Suppressor macrophage (primary cell): ENCODE results near the gene MRPL58.
A peak's percentile ranks its signal among the peaks of the same experiment; 100 is the strongest.
"Not testable (repeated sequence)": the region's sequence is repeated elsewhere in the genome, so short reads cannot be mapped to it uniquely, and the experiment has no call there.

Source experiments
- DNase-seq, 4 experiments: peaks; one replicate each; pipeline ENCODE4 v3.0.0-alpha.2; 2020 to 2022
- total RNA-seq, 17 experiments: gene quantifications; one replicate each; lab custom pipeline; 2026; ENCODE audit warnings: mixed read lengths in 6 of 17, inconsistent platforms in 3 of 17; lab: John Stamatoyannopoulos, UW

The MRPL58 gene
- 4.4 to 25.6 (median 13.9) reads per million in 17 experiments for total RNA-seq

DNA sequence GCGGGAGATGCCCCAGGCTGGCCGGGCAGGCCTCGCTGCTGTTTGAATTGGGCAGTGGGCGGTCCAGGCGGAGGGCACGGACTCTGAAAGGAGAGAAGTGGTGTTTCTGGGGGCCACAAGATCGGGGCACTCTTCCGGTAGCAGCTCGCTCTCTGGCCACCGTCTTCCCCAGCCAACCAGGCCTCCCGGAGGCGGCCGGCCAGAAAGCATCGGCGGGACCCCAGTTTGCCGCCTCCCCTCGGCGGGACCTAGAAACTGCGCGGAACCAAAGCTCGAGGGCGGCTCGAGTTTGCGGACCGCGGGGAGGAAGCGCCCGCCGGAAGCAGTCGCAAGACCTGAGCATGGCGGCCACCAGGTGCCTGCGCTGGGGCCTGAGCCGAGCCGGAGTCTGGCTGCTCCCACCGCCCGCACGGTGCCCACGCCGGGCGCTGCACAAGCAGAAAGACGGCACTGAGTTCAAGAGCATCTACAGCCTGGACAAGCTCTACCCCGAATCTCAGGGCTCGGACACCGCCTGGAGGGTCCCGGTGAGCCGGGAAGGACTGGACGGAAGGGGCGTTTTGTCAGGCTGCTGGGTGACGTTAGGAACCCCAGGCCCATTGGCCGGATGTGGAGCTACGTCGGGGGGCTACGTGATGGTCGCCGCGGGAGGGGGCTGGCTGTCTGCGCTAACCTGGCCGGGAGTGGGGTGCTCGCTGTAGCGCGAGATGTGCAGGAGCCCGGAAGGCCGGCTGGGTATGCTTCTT, at the start of gene MRPL58:
MRPL58 (plus strand) TSS at position 325 of the 746 bp plus-strand sequence; CDS start at position 342, 17 bp downstream.
- DNase-seq, result peak; percentile 86 to 94 (median 90)

DNA sequence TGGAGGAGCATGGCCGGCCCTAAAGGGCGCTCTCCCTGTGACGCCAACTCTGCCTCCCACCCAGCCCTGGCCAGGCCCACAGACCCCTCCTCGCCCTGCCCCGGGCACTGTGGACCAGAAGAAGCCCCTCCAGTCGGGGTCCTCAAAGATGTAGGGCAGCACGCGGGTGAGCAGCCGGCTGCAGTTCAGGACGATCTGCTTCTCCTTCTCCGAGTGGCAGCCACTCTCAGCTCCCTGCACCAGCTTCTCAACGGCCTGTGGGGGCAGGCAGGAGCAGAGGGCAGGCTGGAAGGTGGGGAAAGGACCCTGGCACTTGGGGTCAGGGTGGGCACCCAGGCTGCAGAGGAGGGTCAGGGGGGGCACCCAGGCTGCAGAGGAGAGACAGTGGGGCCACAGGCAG, 48.8 kb upstream of the MRPL58 start:
- DNase-seq, result no peak

GRCh38 chr17:74964246-74964761, 48.2 kb upstream of the MRPL58 start:
- DNase-seq, result no peak

- DNase-seq, result no peak
Observed at GRCh38 chr17:74964988-74965622, 47.4 kb upstream of the MRPL58 start.

DNA sequence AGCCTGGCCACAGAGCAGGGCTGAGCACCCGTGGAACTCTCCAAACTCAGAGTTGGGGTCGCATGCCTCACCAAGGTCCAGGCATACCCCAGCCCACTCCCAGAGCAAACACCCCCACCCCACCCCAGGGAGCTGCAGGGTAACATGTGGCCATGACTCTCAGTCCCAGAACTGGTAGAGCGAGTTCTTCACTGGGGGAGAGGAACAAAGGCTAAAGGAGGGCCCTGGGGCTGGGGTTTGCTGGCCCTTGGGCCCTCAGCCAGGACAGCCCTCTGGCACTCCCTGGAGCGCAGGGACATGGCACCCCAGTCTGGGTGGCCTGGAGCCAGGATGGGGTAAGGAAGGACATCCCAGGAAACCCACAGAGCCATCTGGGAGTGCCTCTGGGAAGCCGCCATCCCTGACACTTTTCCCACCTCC, 44.1 kb upstream of the MRPL58 start:
- no peak for DNase-seq

DNA sequence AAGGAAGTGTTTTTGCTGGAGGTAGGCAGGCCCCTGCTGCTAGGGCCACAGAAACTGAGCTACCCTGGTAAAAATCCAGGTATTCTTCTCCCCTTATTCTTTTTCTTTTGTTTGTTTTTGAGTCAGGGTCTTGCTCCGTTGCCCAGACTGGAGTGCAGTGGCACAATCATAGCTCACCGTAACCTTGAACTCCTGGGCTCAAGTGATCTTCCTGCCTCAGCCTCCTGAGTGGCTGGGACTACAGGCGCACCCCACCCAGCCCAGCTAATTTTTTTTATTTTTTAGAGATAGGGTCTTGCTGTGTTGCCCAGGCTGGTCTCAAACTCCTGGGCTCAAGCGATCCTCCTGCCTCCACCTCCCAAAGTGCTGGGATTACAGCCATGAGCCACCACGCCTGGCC, 43.0 kb upstream of the MRPL58 start:
- DNase-seq, result not testable (repeated sequence)

DNA sequence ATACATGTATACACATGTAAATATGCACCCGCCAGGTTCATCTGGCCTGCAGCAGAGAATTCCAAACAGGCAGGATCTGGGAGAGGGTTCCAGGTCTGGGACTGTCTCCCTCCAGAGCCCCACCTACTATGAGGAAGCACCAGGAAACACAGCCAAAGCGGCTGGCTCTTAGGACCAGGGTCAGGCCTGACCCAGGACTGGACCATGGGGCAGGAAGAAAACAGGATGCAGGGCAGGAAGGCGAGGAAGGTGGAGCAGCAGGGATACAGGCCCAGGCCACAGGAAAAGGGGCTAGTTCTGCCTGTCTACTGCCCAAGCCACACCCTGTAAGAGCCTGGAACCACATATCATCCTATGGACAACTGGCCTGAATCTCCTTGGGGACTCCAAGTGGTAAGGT, 42.1 kb upstream of the MRPL58 start:
- DNase-seq, result no peak

DNA sequence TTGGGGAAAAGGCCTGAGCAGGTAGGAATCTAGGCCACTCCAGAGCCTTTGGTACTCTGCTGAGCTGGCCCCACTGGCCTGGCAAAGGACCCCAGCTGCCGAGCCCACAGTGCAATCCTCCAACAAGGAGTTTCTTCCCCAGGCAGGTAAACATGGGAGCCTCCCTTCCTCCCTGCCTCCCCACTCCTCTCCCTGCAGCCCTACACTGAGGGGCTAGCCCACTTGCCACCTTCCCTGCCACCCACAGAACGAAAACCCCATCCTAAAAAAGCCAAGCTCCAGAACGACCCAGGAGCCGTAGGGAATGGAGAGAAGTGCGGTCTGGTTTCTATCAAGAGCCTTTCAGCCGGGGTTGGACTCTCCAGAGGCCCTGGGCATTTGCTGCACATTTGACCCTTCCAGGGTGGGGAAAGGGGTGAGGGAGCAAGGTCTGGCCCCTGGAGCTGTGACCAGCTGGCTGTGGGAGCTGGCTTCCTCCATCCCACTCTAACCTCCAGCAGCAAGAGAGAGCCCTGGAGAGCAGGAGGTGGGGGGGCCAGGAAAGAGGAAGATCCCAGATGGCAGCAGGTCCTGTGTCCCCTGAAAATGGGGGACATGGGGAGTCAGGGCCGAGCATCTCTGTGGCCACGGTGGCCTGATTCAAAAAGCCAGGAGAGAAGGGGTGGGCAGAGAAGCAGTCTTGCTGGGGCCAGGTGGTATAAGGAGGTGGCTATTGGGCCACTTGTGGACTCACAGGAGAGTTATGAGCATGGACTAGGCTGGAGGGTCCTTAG, 41.2 kb upstream of the MRPL58 start:
- DNase-seq, result no peak

DNA sequence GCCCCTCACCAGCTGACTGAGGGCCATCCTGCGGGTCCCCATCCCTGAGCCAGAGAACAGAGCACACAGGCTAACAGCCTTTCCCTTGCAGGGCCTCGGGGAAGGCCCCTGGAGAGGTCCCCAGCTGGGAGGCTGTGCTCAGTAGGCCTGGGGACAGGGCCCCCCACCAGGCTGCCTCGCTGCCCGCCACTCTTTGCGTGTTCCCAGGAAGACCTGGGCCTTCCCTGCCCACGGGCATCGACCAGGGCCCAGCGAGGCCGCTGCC, 40.7 kb upstream of the MRPL58 start:
- DNase-seq, result no peak

- DNase-seq, result peak in 2 of 4 experiments; percentile 47 to 54
Observed at GRCh38 chr17:74972107-74972972, 40.1 kb upstream of the MRPL58 start, which contains the start of gene HID1. Gene HID1 (minus strand): TSS chr17:74972759. CDS start chr17:74972656, 103 bp downstream.

DNA sequence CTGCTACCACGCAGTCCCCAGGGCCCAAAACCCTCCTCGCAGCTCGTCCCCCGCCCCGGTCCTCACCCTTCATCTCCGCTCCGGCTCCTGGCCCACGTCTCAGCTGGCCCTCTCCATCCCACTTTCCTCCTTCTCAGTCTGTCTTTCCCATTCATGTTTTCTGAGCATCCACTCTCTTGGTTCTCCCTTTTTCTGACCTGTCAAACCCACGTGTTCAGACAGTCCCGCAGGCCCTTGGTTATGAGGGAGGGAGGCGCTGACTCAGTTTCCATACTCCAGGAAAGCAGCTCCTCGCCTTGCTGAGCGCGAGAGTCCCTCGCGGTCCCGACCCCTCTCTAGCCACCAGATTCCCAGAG, 39.5 kb upstream of the MRPL58 start:
- DNase-seq, result no peak

- no peak for DNase-seq
Observed at GRCh38 chr17:74975943-74976342, 36.5 kb upstream of the MRPL58 start.

- DNase-seq, result no peak
Observed at GRCh38 chr17:74977802-74978201, 34.7 kb upstream of the MRPL58 start.

DNA sequence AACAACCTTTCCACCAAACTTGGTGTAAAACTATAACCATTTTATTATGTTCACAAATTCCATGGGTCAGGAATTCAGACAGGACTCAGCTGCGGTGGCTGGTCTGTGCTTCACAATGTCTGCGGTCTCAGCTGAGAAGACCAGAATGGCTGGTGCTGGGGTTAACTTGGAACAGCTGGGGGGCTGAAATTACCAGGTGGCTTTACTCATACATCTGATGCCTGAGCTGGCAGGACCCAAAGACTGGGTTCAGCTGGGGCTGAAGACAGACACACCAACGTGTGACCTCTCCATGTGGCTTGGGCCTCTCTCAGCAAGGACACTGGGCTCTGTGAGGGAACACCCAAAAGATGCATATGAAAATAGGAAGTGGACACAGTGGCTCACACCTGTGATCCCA, 34.2 kb upstream of the MRPL58 start:
- no peak for DNase-seq

GRCh38 chr17:74979408-74980146, 32.9 kb upstream of the MRPL58 start:
- DNase-seq, result no peak

DNA sequence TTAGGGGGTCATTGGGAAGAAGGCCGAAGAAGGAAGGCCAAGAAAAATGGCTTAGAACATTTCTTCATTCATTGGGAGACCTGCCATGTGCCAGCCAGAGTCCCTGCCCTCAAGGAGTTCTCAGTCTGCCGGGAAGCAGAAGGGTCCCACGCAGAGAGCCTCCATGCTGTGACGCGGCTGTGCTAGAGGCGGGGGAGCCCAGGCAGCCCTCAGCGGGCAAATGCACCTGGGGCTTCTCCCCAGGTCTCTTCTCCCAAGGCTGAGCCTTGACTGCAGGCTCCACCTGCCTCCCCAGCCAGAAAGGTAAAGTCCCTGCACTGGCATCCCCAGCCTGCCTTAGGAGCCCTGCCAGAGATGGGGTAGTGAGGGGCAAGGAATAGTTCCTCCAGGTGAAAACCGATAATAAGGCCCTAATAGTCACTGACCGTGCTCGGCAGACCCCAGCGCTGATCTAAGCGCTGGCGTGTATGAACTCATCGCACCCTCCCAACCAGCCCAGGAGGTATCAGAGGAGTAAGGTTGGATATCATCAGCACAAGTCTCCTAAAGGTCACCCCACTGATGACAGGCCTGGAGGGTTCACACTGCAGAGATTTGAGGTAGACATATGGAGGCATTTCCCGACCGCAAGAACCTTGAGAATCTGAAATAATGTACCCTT, 31.0 kb upstream of the MRPL58 start:
- DNase-seq, result no peak

- DNase-seq, result peak; percentile 39 to 60 (median 50)
Observed at GRCh38 chr17:74981979-74982662, 30.3 kb upstream of the MRPL58 start.

DNA sequence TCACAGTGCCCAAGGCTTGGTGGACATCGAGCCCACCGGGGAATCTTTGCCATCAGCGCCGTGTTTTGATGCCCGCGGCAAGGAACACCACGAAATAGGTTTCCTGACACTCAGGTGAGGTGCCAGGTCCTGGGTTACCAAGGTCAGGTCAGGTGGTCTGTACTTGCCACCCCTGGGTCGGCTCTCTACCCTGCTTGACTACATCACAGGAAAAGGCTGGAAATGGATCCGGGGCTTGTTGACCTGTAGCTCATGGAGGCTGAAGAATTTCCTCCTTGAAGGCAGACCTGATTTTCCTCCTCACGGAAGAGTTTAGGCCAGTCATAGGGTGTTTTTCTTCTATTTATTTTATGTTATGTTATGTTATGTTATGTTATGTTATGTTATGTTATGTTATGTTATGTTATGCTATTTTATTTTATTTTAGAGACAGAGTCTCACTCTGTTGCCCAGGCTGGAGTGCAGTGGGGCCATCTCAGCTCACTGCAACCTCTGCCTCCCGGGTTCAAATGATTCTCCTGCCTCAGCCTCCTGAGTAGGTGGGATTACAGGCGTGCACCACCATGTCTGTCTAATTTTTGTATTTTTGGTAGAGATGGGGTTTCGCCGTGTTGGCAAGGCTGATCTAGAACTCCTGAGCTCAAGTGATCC, 29.7 kb upstream of the MRPL58 start:
- not testable (repeated sequence) for DNase-seq

GRCh38 chr17:74986206-74986576, 26.3 kb upstream of the MRPL58 start:
- no peak for DNase-seq

DNA sequence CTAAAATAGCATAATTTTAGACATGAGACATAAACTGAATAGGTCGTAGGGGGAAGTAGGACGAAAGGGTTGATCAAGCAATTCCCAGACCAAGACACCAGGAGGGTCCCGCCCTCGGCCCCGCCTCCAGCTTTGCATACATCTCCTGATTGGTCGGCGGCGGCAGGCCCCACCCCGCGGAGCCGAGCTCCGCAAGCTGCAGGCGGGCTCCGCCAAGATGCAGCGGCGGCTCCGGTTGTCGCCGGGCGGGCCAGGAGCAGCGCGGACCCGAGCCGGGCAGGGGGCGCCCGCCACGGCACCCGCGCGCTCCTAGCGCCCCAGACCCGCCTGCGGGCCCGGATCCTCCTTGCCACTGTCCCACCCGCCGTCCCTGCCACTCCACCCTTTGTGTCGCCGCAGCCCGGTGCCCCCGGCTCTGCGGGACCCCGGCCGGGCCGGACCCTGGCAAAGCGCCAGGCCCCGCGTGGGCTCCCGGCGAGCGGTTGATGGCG, 25.0 kb upstream of the MRPL58 start, which contains the start of gene CDR2L:
CDR2L (plus strand) TSS at position 215 of the 491 bp plus-strand sequence. CDS start 412 bp downstream, outside the sequence.
- DNase-seq, result peak; percentile 97 to 99 (median 98)
